HG02642 (cell line): ENCODE measurements around the gene TM4SF5.

Experiments used
- ATAC-seq: cut with Tn5 transposase; IDR thresholded peaks from one replicate; pipeline ENCODE4 v1.9.1; 2021; ENCODE audit warnings: mild to moderate bottlenecking; ENCODE audit not compliant: unreplicated experiment, poor library complexity

The TM4SF5 gene

DNA sequence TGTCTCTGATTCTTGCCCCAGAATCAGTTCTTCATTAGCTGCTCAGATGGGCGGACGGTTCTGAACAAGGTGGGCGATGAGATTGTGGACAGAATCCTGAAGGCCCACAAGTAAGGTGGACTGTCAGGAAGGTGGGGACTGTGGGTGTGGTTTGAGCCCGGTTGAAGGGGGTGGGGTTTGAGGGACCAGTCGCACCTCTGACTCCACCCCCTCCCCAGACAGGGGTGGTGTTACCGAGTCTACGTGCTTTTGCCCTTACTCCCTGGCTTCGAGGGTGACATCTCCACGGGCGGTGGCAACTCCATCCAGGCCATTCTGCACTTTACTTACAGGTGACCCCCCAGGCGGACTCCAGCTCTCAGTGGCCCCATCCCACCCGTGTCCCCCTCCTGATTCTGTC lies 46.6 kb downstream of the TM4SF5 start:
- ATAC-seq, result no peak

DNA sequence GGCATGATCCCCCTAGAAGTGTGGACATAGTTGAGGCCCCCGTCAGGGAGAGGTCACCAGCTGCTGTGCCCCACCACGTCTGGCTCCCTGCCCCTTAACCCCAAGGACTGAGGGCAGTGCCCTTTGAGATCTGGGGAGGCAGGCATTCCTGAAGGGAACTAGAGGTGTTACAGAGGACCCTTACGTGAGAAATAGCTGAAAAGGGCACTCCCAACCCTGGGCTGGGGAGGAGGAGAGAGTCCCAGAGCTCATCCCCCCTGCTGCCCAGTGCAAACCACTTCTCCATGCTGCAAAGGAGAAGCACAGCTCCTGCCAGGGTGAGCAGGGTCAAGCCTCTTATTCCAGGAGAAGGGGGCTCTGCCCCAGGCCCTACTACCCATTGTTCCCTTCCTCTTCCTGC lies 51.1 kb downstream of the TM4SF5 start:
- no peak for ATAC-seq

DNA sequence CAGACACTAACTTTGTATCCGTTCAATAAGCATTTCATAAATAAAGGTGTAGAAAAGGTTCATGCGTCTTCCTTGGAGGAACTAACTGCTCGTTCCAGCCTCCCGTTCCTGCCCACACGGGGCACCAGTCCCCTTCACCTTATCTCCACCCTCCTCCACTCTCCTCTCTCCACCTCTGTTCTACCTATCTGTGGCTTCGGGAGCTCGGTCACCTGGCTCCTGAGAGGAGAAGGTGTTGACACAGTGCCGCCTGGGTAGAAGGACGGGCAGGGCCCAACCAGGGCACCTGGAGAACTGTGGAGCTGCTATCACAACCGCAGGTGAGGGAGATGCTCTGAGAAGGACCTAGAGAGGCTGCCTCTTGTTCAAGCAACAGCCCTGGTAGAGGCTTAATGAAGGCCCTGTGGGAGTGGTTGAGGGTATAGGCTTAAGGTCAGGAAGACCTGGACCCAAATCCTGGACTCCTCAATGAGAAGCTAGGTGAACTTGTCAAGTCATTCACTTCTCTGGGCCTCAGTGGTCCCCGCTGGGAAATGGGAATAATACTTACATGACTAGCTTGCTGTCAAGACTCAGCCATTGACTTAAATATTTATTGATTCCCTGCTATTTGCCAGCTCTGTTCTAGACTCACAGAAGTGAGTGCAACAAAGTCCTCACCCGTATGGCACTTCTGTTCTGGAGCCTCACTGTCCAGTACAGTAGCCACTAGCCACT lies 51.8 kb downstream of the TM4SF5 start:
- no peak for ATAC-seq

DNA sequence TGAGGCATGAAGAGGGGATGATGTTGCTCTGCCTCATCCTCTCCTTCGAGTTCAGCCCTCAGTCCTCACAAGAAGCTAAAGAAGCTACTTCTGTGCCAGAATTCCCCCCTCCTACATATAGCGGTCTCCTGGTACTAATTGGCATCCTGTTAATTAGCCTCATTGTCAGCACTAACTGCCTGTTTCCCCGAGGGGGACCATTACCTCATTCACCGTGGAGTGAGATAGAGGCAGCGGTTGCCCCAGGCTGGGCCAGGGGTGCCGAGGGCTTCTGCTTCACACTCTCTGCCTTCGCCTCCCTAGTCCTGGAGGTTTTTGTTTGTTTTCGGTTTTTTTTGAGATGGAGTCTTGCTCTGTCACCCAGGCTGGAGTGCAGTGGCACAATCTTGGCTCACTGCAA lies 55.7 kb downstream of the TM4SF5 start:
- no peak for ATAC-seq

DNA sequence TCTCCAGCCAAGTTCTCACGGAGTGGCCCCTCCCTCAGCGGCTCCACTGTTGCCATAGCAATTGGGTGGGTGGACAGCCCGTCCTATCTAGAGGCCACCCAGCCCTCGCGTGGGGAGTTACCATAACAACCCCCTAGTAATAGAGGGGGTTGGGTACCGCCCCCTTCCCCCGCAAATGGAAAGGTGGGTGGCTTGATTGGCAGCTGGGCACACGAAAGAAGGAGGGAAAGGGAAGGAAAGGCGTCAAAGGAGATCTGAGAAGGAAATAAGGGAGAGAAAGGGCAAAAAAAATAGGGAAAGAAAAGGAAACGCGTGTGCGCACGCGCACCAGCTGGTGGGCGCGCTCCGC lies 61.1 kb downstream of the TM4SF5 start:
- peak; percentile 25 for ATAC-seq
